ENCODE measurements around the gene VSIG8.
"Not testable (repeated sequence)": the region's sequence is repeated elsewhere in the genome, so short reads cannot be mapped to it uniquely, and the experiment has no call there.

The VSIG8 gene

DNA sequence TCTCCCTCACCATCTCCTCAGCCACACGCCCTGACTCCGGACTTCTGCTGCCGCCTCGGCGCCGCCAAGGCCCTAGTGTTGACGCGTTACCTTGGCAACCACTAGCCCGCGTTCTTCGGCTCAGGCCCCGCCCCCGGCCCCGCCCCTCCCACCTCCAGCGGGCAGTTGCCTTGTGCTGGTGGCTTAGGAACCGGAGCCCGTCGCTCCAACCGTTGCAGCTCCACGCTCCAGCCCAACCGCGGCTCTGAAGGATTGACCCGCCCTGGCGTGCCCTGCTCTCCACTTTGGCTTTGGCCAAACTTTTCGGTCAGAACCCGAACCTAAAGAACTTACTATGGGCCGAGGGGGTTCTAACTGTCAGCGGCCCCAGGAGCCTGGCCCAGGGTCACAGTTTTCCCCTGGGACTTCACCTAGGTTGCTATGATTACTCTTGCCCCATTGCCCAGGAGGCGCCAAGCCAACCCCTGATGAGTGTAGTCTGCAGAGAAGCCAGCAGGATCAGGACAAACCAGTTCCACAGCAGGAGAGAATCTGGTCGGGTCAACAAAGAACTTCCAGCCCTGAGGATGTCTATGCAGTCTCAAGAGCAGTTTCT lies 37.7 kb upstream of the VSIG8 start, which contains the start of gene CFAP45:
Gene CFAP45 (minus strand): TSS at position 80 of the 595 bp plus-strand sequence. CDS start 67 bp downstream, at position 13.
- TF ChIP-seq Cebpa-rat (IDR thresholded peaks at IDR 0.05) = no peak
- H3K4me3 ChIP-seq = no peak within 1 kb of the TSS
- H3K4me2 ChIP-seq = peak within 1 kb of the TSS in 3 of 11 experiments; percentile 8 to 55 (median 18); a peak in 2 of 22 replicates
- peaks cover 0 to 3% (median 0%) of the 10 kb centered on the region in 11 experiments; a peak in 2 of 22 replicates for H3K36me3 ChIP-seq
- peaks cover 15 to 19% (median 18%) of the 10 kb centered on the region in 11 experiments for H3K9me3 ChIP-seq (replicated peaks in 1 of 11)
- no peaks in the 10 kb centered on the region for H4K20me1 ChIP-seq
- H3K27ac ChIP-seq = no peak within 1 kb of the TSS
- no peak within 1 kb of the TSS for H3K9ac ChIP-seq
- peaks cover 0 to 36% (median 2%) of the 10 kb centered on the region in 10 experiments; a peak in 10 of 20 replicates for H3K4me1 ChIP-seq
- no peaks in the 10 kb centered on the region for H3K27me3 ChIP-seq

DNA sequence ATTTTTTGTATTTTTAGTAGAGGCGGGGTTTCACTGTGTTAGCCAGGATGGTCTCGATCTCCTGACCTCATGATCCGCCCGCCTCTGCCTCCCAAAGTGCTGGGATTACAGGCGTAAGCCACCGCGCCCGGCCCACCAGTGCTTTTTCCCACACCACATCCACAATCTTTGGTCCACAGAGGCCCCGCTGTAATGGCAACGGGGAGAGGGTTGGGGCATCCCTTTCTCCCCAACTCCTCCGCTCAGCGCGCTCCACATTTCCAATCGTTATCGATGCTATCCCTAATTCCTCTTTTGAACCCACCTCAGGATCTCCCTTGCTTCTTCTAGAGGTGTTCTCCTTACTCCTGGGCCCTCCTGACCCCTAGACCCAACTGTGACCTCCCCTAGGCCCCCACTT lies 37.2 kb upstream of the VSIG8 start:
- H4K20me1 ChIP-seq, H3K27me3 ChIP-seq, H3K4me2 ChIP-seq, H3K9ac ChIP-seq, H3K36me3 ChIP-seq, H3K4me3 ChIP-seq, H3K27ac ChIP-seq: not testable (repeated sequence)
- Histone ChIP-seq H3K4me1 (peaks cover 0 to 38% (median 2%) of the 10 kb centered on the region in 10 experiments; a peak in 10 of 20 replicates), H3K9me3 (replicated peaks in 1 of 11) (peaks cover 13 to 17% (median 15%) of the 10 kb centered on the region in 11 experiments)

DNA sequence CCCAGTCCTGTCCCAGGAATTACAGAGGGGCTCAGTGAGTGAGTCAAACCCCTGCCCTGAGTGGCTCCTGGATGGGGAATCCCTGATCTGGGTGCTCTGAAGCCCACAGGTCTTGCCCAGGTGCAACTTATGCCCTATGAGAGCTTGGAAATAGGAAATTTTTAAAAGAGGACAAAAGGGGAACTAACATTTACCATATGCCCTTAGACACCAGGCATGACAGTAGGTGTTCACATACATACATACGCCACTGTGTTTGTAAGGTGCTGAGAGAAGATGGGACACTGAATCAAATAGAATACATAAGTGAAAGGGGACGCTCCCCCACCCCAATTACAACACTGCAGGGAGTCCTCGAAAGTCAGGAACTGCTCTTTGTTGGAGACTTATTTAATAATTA lies 36.1 kb upstream of the VSIG8 start:
- no peaks in the 10 kb centered on the region for H3K27me3 ChIP-seq
- peaks cover 0 to 38% (median 2%) of the 10 kb centered on the region in 10 experiments; a peak in 10 of 20 replicates for H3K4me1 ChIP-seq
- H3K36me3 ChIP-seq = no peaks in the 10 kb centered on the region
- H4K20me1 ChIP-seq = no peaks in the 10 kb centered on the region
- no peak for TF ChIP-seq Cebpa-rat (IDR thresholded peaks at IDR 0.05)
- no peak overlapping the region for H3K27ac ChIP-seq
- H3K9ac ChIP-seq = no peak overlapping the region
- no peak overlapping the region for H3K4me3 ChIP-seq
- H3K9me3 ChIP-seq (replicated peaks in 1 of 11) = peaks cover 2 to 6% (median 4%) of the 10 kb centered on the region in 11 experiments; a peak in 19 of 22 replicates
- peak overlapping the region in 2 of 11 experiments; percentile 35 to 55; a peak in 3 of 22 replicates for H3K4me2 ChIP-seq

DNA sequence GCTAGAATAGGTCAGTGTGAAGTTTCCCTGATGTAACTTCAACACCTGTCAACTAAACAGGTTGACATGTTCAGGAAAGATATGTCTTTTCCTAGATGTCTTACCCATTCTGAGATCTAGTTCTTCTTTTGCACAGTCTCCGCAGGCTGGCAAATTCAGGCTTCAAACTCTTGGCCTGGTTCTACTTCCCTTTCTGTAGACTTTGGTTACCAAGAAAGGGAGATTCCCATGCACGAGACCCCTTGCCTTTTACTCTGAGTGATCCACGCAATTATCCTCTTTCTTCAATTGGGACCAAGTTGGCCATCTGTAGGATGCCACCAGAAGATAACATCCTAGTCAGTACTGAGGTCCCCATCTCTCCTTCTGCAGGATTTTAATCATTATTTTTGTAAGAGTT lies 35.5 kb upstream of the VSIG8 start:
- Histone ChIP-seq H3K4me3 (no peak overlapping the region), H3K27me3 (no peaks in the 10 kb centered on the region)
- TF ChIP-seq Cebpa-rat (IDR thresholded peaks at IDR 0.05) = no peak

DNA sequence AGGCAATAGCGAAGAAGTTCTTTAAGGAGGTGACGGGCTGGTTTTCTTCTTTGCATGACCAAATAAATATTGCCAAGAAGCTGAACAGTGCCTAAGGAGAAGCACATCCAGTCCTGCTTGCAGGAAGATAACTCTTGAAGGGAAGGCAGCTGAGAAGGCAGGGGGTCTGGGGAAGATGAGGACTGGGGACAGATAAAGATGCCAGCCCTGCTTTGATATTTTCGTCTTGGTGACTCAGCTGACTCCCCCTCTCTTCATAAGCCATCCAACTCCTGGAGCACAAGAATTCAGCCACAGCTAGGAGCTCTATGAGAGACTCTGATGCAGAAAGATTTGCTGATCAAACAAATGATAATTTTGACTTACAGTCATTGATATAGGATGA lies 34.1 kb upstream of the VSIG8 start:
- no peaks in the 10 kb centered on the region for H3K36me3 ChIP-seq
- no peak for TF ChIP-seq Cebpa-rat (IDR thresholded peaks at IDR 0.05)
- H3K27ac ChIP-seq = peak overlapping the region in 2 of 11 experiments; percentile 1 to 26; a peak in 2 of 22 replicates
- H3K4me3 ChIP-seq = no peak overlapping the region
- H4K20me1 ChIP-seq = no peaks in the 10 kb centered on the region
- peak overlapping the region in 3 of 11 experiments; percentile 25 to 75 (median 55); a peak in 5 of 22 replicates for H3K4me2 ChIP-seq
- no peaks in the 10 kb centered on the region for H3K27me3 ChIP-seq
- H3K4me1 ChIP-seq = peaks cover 0 to 38% (median 2%) of the 10 kb centered on the region in 10 experiments; a peak in 10 of 20 replicates
- H3K9me3 ChIP-seq (replicated peaks in 1 of 11) = peaks cover 0 to 3% (median 0%) of the 10 kb centered on the region in 11 experiments; a peak in 1 of 22 replicates
- H3K9ac ChIP-seq = no peak overlapping the region

More for the DNA sequence above, 35.5 kb upstream of the VSIG8 start:
- no peaks in the 10 kb centered on the region for H3K36me3 ChIP-seq
- no peaks in the 10 kb centered on the region for H4K20me1 ChIP-seq
- no peak overlapping the region for H3K27ac ChIP-seq
- peaks cover 0 to 38% (median 2%) of the 10 kb centered on the region in 10 experiments; a peak in 10 of 20 replicates for H3K4me1 ChIP-seq
- peaks cover 0 to 3% (median 0%) of the 10 kb centered on the region in 11 experiments; a peak in 1 of 22 replicates for H3K9me3 ChIP-seq (replicated peaks in 1 of 11)
- no peak overlapping the region for H3K9ac ChIP-seq
- H3K4me2 ChIP-seq = peak overlapping the region in 2 of 11 experiments; percentile 35 to 55; a peak in 4 of 22 replicates

DNA sequence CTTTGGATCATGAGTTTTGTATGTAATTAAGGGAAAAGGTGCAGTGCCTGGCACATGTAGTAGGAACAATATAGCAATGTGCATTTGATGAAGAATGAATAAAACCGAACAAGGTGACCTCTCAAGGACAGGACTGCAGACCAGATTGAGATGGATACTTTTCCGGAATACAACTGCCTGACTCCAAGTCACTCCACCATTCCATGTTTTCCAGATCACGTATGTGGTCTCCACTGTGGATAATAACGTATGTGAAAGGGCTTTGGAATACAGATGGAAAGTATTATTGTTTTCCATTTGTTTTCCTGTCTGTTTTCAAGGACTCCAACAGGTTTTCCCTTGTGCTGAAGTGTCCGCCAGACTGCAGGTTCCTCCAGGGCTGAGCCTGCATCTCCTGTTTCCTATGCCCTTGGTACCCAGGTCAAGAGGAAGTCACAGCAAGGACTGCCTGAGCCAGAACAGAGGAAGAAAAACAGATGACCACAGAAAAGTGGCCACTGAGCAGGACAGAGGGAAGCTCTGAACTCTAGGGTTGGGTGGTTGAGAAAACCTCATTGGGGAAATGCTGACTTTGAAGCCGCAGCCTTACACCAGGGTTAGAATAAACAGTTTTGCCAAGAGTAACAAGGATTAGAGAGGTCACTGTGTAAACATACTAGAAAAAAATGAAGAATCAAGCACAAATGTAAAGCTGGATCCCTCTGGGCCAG lies 33.5 kb upstream of the VSIG8 start:
- Histone ChIP-seq H3K4me3 (no peak overlapping the region), H3K9ac (no peak overlapping the region), H3K9me3 (replicated peaks in 1 of 11) (peaks cover 0 to 3% (median 0%) of the 10 kb centered on the region in 11 experiments; a peak in 1 of 22 replicates), H3K27ac (peak overlapping the region in 2 of 11 experiments; percentile 1 to 26; a peak in 2 of 22 replicates), H3K27me3 (no peaks in the 10 kb centered on the region), H3K4me2 (peak overlapping the region in 3 of 11 experiments; percentile 25 to 75 (median 55); a peak in 5 of 22 replicates), H3K4me1 (peaks cover 0 to 43% (median 3%) of the 10 kb centered on the region in 10 experiments; a peak in 12 of 20 replicates), H3K36me3 (no peaks in the 10 kb centered on the region), H4K20me1 (no peaks in the 10 kb centered on the region)
- no peak for TF ChIP-seq Cebpa-rat (IDR thresholded peaks at IDR 0.05)

DNA sequence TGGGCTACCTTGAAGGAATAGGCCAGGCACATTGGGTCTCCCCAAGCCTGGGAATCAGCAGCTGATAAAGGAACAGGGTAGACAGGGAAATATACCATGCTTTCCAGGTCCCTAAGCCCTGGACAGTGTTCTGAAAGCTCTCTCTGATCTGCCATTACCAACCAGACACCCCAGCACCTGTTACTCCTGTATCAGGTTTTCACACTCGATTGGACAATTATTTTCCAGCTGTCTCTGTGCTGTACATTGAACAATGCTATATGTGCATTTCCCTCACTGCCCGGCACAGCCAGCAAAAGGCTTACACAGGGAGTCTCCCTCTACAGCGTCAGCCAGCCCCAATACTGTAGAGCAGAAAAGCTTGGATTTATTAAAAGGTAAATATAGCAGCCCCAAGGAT lies 32.8 kb upstream of the VSIG8 start:
- H3K4me1 ChIP-seq = peaks cover 2 to 50% (median 10%) of the 10 kb centered on the region in 10 experiments
- H3K4me3 ChIP-seq = no peak overlapping the region
- peak overlapping the region in 1 of 11 experiments; percentile 55; a peak in 2 of 22 replicates for H3K4me2 ChIP-seq
- H4K20me1 ChIP-seq = no peaks in the 10 kb centered on the region
- no peaks in the 10 kb centered on the region for H3K36me3 ChIP-seq
- H3K27me3 ChIP-seq = no peaks in the 10 kb centered on the region
- peaks cover 0 to 2% (median 0%) of the 10 kb centered on the region in 11 experiments; a peak in 1 of 22 replicates for H3K9me3 ChIP-seq (replicated peaks in 1 of 11)
- no peak overlapping the region for H3K9ac ChIP-seq
- TF ChIP-seq Cebpa-rat (IDR thresholded peaks at IDR 0.05) = no peak
- H3K27ac ChIP-seq = no peak overlapping the region

DNA sequence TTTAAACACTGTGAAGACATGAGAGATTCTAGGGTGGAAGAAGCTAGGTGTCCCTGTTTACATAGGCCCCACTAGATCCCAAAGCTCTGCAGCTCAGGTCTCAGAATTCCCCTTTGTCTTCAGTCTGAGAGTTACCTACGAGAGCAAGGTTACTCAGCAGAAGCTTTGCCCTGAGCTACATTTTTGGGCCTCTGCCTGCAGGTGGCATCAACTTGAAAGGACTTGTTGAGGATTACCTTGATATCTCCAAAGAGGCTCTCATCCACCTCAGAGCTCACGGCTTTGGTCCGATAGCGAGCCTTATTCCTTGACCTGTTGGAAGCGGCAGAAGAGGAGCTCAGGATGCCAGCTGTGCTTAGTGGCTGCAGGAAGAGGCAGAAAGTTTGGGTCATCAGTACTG lies 30.5 kb upstream of the VSIG8 start:
- Histone ChIP-seq H3K27ac (no peak overlapping the region), H3K9ac (no peak overlapping the region), H3K27me3 (no peaks in the 10 kb centered on the region), H3K4me2 (no peak overlapping the region), H3K4me1 (peaks cover 13 to 65% (median 26%) of the 10 kb centered on the region in 10 experiments), H4K20me1 (no peaks in the 10 kb centered on the region), H3K36me3 (no peaks in the 10 kb centered on the region), H3K4me3 (no peak overlapping the region), H3K9me3 (replicated peaks in 1 of 11) (no peaks in the 10 kb centered on the region)
- no peak for TF ChIP-seq Cebpa-rat (IDR thresholded peaks at IDR 0.05)
